ENCODE measurements around the gene UCKL1.
"Not testable (repeated sequence)": the region's sequence is repeated elsewhere in the genome, so short reads cannot be mapped to it uniquely, and the experiment has no call there.

UCKL1 gene

DNA sequence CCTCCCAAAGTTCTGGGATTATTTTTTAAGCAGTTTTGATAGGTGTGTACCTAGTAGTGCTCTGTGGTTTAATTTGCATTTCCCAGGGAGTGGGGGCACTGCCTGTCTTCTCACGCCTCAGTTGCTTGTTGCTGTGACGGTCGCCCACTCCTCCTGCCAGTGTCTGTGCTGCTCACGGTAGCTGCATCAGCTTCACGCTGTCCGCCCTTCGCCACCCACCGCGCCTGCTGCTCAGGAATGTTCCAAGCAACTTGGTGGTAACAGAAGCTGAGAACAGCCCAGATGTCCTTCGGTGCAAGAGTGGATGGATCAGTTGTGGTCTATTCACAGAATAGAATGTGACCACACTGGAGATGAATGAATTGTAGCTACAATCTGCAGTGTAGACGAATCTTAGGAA lies 38.4 kb downstream of the UCKL1 start:
- DNase-seq (ENCODE audit: low read depth) = no peak

DNA sequence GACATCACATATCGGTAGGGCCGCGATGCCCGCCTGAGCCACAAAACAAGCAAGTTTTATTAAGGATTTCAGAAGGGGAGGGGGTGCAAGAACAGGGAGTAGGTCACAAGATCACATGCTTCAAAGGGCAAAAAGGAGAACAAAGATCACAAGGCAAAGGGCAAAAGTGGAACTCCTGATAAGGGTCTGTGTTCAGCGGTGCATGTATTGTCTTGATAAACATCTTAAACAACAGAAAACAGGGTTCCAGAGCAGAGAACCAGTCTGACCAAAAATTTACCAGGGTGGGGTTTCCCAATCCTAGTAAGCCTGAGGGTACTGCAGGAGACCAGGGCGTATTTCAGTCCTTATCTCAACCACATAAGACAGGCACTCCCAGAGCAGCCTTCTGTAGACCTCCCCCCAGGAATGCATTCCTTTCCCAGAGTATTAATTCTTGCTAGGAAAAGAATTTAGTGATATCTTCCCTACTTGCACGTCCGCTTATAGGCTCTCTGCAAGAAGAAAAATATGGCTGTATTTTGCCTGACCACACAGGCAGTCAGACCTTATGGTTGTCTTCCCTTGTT lies 39.8 kb downstream of the UCKL1 start:
- not testable (repeated sequence) for DNase-seq (ENCODE audit: low read depth)

DNA sequence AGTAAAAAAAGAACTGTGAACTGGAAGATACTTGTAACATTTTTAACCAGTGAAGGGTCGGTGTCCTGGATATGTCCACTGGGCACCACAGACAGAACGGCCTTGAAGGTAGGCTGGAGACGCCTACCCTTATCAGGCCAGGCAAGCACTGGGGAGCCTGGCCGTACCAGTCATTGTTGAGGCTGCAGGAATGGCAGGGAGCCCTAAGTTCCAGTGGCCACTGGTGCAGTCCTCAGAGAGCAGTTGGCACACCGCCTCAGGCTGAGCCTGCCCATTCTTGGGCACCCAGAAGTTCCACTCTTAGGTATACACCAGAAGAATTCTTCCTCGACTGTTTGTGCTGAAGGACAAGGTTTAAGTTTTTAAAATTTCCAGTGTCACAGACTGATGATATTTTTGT lies 40.7 kb downstream of the UCKL1 start:
- no peak for DNase-seq (ENCODE audit: low read depth)

DNA sequence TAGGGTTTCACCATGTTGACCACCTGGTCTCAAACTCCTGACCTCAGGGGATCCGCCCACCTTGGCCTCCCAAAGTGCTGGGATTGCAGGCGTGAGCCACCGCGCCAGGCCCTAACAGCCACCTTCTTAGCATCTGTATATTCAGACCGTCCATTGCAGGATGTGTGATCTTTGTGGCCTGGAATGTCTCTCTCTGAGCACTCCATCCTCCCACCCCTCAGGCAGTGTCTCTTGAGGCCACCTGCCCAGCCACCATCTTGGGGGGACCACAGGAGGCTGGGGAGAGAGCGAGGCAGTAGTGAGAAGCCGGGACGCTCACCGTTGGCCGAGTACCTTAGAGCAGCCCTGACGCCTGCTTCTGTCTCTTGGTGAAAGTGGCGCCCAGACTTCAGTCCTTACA lies 42.4 kb downstream of the UCKL1 start:
- no peak for DNase-seq (ENCODE audit: low read depth)

DNA sequence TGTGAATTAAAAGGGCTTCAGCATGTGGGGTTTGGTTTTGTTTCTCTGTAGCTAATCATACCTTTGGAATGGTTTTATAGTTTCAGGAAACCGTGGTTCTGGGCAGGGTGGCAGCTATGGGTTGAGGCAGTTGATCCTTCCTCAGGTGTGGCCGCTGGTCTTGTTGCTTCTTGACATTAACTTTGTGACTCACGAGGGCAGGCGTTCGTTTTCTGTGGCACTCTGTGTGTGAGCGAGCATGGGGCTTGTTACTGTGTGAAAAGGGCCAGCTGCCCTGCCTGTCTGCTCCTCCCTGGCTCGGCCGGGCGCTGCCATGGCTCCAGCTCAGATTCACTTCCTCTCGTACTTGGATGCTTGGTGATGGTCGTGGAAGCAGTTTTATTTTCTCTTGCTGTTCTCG lies 45.0 kb downstream of the UCKL1 start:
- DNase-seq (ENCODE audit: low read depth) = no peak

DNA sequence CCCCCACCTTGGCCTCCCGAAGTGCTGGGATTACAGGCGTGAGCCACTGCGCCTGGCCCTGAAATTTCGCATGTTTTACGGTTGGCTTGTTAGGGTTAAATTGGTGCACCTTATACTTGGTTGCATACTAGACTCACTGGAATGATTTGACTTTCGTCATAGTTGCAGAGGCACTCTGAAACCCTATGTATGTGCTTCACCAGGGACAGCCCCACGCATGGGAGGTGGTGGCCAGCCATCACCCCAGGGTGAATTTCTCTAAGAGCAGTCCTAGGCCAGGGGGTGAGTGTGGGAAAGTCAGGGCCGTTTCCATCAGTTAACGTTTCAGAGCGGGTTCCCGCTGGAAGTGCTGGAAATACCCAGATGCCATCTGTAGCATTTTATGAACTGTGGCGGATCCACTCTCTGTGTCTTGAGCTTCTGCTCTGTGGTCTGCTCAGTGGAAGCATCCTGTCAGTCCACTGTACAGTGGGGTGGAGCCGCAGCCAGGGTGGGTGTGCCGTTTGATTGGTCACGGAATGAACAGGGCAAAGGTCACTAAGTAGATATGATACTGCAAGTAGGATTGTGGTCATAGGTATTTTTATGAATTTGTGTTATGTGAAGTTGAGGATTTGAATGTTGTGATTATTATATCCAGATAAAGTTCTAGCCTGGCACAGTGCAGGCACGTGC lies 48.1 kb downstream of the UCKL1 start:
- DNase-seq (ENCODE audit: low read depth) = no peak

DNA sequence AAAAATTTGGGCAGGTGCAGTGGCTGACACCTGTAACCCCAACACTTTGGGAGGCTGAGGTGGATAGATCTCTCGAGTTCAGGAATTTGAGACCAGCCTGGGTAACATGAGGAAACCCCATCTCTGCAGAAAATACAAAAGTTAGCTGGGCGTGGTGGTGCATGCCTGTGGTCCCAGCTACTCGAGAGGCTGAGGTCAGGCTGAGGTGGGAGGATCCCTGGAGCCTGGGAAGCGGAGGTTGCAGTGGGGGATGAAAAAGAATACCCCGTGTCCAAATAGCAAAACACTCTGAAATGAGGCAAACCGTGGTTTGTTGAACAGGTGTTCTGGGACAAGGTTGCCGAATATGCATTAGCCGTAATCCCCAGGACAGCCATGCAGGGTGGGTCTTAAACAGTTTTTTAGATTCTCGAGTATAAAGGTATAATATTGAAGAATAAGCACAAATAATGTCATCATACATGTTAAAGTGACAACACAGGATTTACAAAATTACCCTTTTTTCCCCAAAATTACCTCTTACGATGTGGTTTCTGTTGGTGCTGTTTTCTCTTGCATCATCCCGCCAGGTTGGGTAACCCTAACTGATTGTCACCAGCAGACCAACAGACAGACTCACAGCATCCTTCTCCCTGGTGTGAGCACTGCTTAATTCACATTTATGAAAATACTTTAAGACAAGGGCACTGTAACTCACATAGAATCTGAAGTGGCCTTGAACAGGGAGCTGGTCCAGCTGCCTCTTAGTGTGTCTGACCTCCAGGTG lies 52.2 kb downstream of the UCKL1 start:
- no peak for DNase-seq (ENCODE audit: low read depth)

DNA sequence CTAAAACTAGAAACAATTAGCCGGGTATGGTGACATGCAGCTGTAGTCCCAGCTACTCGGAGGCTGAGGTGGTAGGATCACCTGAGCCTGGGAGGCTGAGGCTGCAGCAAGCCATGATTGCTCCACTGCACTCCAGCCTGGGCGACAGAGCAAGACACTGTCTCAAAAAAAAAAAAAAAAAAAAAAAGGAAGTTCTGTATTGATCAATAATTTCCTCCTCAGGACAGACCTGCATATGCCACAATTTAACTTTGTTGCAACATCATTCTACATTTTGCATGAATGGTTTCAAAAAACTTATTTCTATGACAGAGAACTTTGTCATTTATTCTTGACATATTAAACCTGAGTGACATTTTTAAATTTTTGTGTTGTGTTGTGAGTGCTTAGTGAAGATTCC lies 55.8 kb downstream of the UCKL1 start:
- DNase-seq (ENCODE audit: low read depth) = no peak

DNA sequence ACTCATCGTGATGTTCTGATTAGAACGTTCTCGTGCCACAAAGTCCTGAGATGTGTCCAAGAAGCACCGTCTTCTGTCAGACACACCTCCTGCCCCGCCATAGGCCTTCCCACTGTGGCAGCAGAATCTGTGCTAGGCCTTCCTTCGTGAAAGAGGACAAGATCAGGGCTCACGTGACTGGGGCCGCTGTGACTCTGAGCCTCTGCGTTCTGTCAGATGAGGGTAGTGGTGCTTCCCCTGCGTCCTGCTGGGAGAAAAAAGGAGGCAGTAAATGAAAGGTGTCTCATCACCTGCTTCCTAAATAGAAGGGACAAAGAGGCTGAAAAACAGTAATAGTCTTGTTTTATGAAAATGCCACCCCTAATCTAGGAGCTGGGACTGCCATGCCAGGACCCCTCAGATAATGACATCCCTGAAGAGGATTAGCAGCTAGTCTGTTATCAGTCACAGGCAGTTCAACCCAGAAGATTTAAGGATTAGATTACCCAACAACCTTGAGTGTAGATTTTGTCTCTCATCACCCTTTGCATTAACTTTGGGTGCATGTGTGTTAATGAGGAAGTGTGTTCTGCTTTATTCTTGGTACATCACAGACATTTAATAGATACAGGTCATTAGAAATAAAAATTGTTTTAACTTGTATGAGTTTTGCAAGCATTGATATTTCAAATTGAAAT lies 57.2 kb downstream of the UCKL1 start:
- no peak for DNase-seq (ENCODE audit: low read depth)

DNA sequence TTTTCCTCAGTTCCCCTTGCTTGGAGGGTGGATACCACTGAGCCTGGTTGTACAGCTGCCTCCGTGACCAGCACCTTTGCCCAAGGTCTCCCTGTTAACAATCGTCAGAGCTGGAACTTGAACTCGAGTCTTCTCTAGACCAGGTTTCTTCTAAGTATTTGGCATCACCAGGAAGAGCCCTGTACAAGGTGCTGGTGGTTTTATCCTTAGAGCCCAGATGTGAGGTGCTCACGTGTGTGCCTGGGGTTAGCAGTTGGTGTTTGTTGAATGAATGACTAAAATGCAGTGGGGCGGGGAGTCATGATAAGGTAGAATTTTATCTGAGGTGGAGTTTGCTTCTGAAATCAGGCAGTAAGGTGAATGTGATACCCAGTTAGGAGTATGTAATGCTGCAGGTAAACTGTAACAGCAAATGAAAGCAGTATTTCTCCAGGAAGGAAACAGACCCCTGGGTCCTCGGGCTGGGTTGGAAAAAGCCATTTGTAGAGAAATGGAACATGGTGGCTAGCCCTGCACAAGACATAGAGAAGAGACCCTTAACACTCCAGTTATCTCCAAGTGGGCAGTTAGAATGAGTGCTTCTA lies 58.1 kb downstream of the UCKL1 start:
- no peak for DNase-seq (ENCODE audit: low read depth)

DNA sequence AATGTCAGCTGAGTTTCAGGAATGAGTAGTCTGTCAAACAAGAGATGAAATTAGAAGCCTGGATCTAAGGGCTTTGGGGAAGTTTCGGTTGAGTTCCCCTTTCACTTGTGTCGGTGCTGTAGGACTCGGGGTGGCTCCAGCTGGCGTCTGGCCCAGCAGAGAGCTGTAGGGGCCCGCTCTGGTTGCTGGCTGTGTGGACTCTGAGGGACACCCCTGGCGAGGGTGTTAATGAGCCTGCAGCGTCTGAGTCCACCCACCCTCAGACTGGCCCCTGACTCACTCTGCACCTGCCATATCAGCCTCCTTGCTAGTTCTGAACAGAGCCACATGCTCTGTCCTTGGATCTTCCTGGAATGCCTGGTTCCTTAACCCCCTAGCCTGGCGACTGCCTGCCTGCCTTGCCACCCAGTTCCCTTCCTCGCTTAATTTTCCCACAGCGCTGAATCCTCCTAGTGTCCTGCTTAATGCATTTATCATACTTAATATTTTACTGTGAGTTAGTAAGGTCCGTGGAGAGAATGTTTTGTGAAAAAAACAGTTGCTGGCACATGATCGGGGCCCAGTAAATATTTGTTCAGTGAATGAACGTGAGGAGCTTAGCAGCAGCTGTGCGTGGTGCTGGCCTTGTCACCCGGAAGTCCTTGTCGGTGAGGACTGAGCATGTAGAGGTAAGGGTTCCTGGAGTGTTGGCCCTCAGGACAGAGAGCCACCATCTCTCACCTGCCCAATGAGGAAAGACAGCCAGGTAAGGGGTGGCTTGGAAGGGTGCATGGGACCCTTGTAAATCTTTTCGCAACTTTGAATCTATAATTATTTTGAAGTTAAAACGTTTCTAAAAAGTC lies 59.7 kb downstream of the UCKL1 start:
- DNase-seq (ENCODE audit: low read depth) = no peak

DNA sequence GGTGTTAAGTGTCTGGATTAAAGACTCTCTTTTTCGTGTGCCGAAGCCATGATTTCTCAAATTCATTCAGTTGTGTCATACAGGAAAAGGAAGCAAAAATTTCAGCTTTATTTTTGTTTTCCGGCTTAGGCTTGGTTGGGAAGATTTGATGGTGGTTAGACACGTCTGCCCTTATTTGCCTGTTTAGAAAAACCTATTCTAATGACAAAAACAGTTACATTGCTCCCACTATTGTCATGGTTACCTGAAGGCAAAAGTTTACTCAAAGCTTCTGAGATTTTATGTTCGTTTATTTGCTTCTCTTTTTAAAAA lies 60.3 kb downstream of the UCKL1 start:
- DNase-seq (ENCODE audit: low read depth) = no peak

DNA sequence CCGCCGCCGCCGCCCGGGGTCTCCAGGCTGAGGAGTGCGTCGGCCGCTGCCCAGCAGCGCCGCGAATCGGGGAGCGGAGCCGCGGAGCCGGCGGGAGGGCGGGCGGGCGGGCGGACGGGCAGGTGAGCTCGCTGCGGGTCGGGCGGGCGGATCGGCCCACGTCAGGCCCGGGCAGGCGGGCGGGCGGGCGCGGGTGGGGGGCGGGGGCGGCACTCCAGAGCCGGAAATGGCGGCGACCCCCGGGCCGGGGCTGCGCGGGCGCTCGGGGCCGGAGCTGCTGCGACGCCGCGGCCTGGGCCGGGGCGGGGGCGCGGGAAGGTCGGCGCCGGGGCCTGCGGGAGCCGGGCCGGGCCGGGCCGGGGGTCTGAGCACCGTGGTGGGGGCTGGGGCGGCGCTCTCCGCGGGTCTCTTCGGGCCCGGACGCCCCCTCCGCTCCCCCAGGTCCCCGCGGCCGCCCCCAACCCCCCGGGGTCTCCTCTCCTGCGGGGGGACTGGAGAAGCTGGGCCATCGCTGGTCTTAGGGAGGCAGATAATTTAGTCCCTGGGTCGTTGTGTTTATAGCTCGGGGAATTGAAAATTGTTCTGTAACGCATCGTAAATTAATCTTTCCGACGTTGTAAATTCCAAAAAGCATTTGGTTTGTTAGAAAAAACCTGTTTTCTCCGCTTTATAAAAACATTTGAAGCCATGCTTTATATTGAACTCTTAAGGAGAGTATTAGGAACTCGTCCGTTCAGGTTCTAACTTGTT lies 60.8 kb downstream of the UCKL1 start:
- no peak for DNase-seq (ENCODE audit: low read depth)

DNA sequence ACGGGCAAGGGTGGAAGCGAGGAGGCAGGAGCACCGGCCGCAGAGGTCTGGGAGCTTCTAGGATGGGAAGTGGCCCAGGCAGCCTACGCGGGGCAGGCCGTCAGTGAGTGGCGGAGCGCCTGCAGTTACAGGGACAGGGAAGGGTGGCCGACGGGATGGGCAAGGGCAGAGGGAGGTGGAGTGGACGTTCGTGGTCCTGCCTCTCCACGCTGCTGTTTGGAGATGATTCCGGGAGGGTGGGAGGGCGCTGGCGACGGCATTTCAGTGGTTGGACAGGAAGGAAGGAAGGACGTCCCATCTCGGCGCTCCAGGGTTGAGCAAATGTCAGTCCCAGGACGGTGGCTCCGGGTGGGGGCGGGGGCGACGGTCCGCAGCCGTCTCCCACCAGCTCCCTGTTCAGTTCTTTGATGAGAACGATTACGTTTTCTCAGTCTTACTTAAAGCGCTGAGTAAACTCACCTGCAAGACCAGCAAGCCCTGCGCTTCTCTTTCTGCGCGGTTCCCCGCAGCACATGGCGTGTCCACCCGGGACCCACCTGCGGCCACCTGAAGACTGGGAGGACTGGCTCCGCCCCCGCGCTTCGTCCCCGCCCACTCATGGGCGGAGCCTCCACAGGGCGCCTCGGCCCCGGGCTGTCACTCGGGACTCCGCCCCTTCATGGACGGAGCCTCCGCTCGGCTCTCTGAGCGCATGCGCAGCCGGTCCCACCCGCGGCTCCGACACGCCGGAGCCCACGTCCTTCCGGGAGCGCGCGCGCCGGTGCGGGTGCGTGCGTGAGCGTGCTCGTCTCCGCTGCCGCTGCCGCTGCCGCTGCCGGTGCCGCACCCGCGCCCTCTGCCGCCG lies 61.6 kb downstream of the UCKL1 start, which contains the start of gene DNAJC5:
TSS of gene DNAJC5 (plus strand) at position 769 of the 844 bp plus-strand sequence. CDS start 33,220 bp downstream, outside the sequence.
- peak; percentile 97 for DNase-seq (ENCODE audit: low read depth)

DNA sequence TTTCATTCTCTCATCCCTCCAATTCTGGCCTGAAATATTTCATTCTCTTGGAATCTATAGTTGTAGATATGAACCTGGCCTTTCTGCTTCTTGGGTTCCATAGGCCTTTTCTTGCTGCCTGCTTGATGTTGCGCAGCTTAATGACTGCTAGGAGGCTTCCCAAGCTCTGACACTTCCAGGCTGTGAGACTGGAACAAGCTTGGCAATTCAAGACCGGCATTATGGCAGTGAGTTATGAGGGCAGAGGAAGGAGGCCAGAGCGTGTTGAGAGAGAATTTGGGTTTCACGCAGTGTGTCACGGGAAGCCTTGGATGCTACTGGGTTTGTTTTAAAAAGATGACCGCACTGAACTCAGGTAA lies 62.2 kb downstream of the UCKL1 start:
- no peak for DNase-seq (ENCODE audit: low read depth)

DNA sequence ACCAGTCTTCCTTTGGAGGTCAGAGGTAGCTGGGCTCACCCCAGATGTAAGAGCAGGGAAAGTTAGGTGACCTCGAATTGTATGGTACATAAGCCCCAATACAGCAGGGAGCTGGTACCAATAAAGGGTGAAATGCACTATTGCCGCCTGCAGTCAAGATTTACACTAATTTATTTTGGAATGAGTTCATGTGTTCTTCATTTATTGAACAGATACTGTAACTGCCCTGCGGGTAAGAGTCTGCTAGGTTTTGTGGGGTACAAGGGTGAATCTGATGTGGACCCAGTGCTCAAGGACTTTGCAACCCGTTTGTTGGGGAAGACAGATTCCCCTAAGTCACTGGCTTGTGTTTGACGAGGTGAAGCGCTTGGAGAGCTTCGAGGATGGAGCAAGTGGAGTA lies 63.8 kb downstream of the UCKL1 start:
- no peak for DNase-seq (ENCODE audit: low read depth)

DNA sequence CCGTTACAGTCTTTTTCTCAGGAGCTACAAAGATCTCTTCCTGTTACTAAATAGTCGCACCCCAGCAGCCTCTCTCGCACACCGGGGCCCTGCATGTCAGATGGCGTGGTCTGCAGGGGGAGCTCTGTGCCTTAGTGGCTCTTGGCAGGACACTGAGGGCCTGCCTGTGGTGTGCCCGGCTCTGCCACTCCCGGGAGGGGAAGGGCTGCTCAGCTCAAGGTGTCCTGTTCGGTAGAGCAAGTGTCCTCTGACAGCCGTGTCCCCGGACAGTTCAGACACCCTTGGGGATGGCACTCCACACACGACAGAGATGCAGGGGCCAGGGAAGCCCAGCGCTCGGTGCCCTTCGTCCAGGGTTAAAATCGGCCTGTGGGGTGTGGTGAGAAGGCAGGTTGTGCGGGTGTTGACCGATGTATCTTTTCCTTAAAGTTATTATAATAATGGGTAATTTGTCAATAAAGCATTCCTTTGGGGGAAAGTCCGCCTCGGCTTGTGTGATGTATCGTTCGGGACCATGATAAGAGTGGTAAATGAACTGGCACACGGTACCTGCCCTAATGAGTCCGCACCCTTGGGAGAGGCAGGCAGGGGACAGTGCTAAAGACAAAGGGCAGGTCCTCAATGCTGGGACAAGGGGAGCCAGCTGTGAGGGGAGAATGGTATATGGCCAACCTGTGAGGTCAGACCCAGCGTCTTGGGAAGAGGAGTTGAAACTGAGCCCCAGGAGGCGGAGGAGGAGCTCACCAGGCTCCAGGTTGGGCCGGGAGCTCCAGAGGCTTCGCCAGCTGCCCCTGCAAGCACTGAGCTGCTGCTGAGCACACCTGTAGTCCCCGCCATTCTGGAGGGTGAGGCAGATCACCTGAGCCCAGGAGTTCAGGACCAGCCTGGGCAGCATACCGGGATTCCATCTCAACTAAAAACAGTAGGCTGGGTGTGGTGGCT lies 64.9 kb downstream of the UCKL1 start:
- no peak for DNase-seq (ENCODE audit: low read depth)

DNA sequence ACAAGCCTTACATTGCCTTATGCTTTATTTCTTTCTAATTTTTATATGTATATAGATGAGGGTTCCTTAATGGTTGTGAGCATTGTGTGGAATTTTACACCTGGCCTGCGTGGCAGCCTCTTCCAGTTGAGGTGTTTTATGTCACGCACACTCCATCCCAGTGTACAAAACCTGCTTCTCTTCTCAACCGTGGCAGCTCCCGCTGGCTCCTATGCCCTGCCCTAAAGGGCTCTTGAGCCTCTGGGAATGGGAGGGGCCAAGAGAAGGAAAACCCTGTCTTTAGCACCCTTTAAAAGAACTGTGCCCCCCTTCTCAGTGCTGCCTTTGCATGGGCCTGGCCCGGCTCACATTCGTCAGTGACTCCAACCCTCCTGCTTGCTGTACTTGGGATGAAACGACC lies 65.6 kb downstream of the UCKL1 start:
- no peak for DNase-seq (ENCODE audit: low read depth)

DNA sequence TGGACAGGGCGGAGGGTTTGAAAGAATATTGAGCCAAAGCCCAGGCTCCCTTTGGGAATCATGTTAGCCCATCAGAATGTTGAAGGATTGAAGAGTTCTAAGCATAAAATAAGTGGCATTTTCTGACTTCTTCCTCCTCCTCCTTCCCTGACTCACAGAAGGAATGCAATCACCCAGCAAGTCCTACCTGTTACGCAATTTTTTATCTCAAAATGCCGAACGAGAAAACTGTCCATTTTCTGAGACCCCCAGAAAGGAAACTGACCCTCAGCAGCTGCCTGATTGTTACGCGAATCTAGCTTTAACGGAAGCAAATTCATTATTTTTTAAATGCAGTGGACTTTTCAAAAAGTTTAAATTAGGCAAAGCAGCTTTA lies 66.0 kb downstream of the UCKL1 start:
- no peak for DNase-seq (ENCODE audit: low read depth)
